BJ (cell line): Measurements from ENCODE around the gene RASGRP1. TPM values are rescaled to one million over a fixed set of nuclear protein-coding genes. Genes with fewer than 3 reads are reported as not detected.

Experiments used
- CTCF ChIA-PET: fragments of 350-600 bp; formaldehyde crosslinking; extraction: SDS; loops from one replicate; lab custom pipeline; 2021; ENCODE audit warnings: antibody characterized with exemption, inconsistent platforms; lab: Yijun Ruan, JAX
- POLR2A ChIA-PET: fragments of 300-600 bp; sonication (Branson Sonifier 250); formaldehyde crosslinking; extraction: SDS; loops from one replicate; lab custom pipeline; 2021; ENCODE audit warnings: antibody characterized with exemption; lab: Charles Lee
- DNase-seq: peaks from one replicate; pipeline ENCODE4 v3.0.0-alpha.2; 2011; ENCODE audit warnings: low read depth
- H3K27me3 ChIP-seq: 2 replicates; pipeline ENCODE4 v1.6.0; 2011; ENCODE audit warnings: low read length; ENCODE audit not compliant: control insufficient read depth, insufficient read depth
- H3K36me3 ChIP-seq: 2 replicates; pipeline ENCODE4 v1.5.1; 2011; ENCODE audit warnings: low read length; ENCODE audit not compliant: control insufficient read depth, insufficient read depth
- H3K4me3 ChIP-seq: 2 replicates; pipeline ENCODE4 v1.5.1; 2011; ENCODE audit warnings: low read depth, mild to moderate bottlenecking, control low read depth, low read length
- CTCF ChIP-seq: IDR thresholded peaks from 2 replicates; pipeline ENCODE4 v1.5.1; 2011; ENCODE audit warnings: low read depth, mild to moderate bottlenecking, control low read depth, inconsistent platforms, low read length, moderate library complexity; ENCODE audit not compliant: insufficient read depth
- polyA plus RNA-seq: library from polyadenylated mRNA; depleted of rRNA; stranded (reverse); fragments of >200 nt; gene quantifications from 2 replicates; pipeline ENCODE4 v1.2.3, GENCODE V29; 2011

Gene RASGRP1
- polyA plus RNA-seq, 1 experiment, result 4.3 TPM

- Histone ChIP-seq H3K27me3 (peaks cover 12% of the 10 kb centered on the region), H3K36me3 (no peaks in the 10 kb centered on the region), H3K4me3 (no peak overlapping the region)
- ChIA-PET CTCF (interaction anchor here (0.8 kb wide), 1 partner anchor 22 kb away, joined by 5 read pairs; no protein-coding TSS in a partner anchor), POLR2A (no interaction called here)
- no peak for TF ChIP-seq CTCF
- no peak for DNase-seq
These were observed 35.6 kb upstream of the RASGRP1 start for GRCh38 chr15:38600236-38600635.

- TF ChIP-seq CTCF, result no peak
- DNase-seq, result no peak
- Histone ChIP-seq H3K4me3 (no peak overlapping the region), H3K27me3 (peaks cover 7% of the 10 kb centered on the region), H3K36me3 (no peaks in the 10 kb centered on the region)
- ChIA-PET CTCF (interaction anchor here (0.7 kb wide), 1 partner anchor 159 kb away, joined by 3 read pairs; no protein-coding TSS in a partner anchor), POLR2A (no interaction called here)
These were observed 34.1 kb upstream of the RASGRP1 start for GRCh38 chr15:38598749-38599148.

- Histone ChIP-seq H3K4me3 (no peak overlapping the region), H3K27me3 (peaks cover 5% of the 10 kb centered on the region), H3K36me3 (no peaks in the 10 kb centered on the region)
- no peak for TF ChIP-seq CTCF
- CTCF ChIA-PET, result interaction anchor here (0.7 kb wide), 1 partner anchor 36 kb away, joined by 3 read pairs; no protein-coding TSS in a partner anchor
- POLR2A ChIA-PET, result no interaction called here
- DNase-seq, result no peak
These were observed 32.7 kb upstream of the RASGRP1 start for GRCh38 chr15:38597219-38597800.

GRCh38 chr15:38593524-38593923 is 28.9 kb upstream of the RASGRP1 start:
- no peak for TF ChIP-seq CTCF
- POLR2A ChIA-PET, result no interaction called here
- H3K27me3 ChIP-seq, result peaks cover 5% of the 10 kb centered on the region
- CTCF ChIA-PET, result no interaction called here
- DNase-seq, result no peak
- H3K36me3 ChIP-seq, result no peaks in the 10 kb centered on the region
- H3K4me3 ChIP-seq, result no peak overlapping the region

GRCh38 chr15:38589502-38589901 is 24.9 kb upstream of the RASGRP1 start:
- no peaks in the 10 kb centered on the region for H3K36me3 ChIP-seq
- DNase-seq, result peak; percentile 36
- ChIA-PET POLR2A (no interaction called here), CTCF (interaction anchor here (2.1 kb wide), 1 partner anchor 25 kb away, joined by 9 read pairs; the partner anchor contains the start of gene RASGRP1)
- peaks cover 2% of the 10 kb centered on the region for H3K27me3 ChIP-seq
- no peak for TF ChIP-seq CTCF
- H3K4me3 ChIP-seq, result no peak overlapping the region
